ENCODE measurements around the gene BANF1. TPM values are rescaled to one million over a fixed set of nuclear protein-coding genes. Genes with fewer than 3 reads are reported as not detected.

Gene BANF1
- total and polyA plus RNA-seq, 12 donors, result 63.1 to 364 (median 193) TPM

DNA sequence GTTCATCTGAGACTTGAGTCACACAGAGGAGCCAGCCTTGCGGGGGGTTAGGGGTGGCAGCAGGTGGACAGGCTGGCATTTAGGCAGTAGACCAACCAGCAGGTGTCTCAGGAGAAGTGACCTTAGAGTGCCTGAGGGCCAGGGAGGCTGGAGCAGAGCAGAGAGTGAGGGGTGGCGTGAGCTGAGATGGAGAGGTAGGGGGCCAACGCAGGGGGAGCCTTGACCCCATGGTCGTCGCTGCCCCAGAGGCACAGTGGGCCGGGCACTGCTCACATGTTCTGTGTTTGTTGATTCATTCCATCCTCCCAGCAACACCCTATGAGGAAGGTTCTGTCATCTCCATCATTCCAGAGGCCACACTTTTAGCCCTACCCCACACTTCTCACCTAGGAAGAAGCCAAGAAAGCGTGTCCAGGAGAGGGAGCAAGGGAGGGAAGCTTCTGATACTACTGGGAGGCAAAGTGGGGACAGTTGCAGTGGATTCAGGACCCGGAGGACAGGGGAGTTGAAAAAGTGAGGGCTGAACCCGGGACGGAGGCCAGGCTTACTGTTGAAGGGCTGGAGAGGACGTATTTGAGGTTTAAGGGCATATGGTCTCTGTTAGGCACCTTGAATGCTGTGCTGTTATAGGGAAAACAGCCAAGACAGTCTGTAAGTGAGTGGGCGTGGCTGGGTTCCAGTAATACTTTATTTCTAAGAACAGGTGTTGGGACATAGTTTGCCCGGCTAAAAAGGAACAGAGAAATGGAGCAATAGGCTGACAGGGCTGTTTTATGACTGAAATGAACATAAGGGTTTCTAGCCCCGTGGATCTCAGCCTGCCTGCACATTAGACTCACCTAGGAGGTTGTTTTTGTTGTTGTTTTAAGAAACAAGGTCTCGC, 33.5 kb upstream of the BANF1 start:
- Histone ChIP-seq H3K4me3 (no peak overlapping the region), H3K36me3 (replicated peaks in 1 of 2) (peaks cover 0 to 64% of the 10 kb centered on the region in 2 donors), H3K27ac (no peak overlapping the region), H3K9me3 (replicated peaks in 1 of 3) (no peaks in the 10 kb centered on the region), H3K4me1 (replicated peaks in 1 of 2) (peaks cover 0 to 3% of the 10 kb centered on the region in 2 donors), H3K27me3 (no peaks in the 10 kb centered on the region)
- no peak for TF ChIP-seq POLR2A (IDR thresholded peaks at IDR 0.05)
- TF ChIP-seq, protein P1, sequence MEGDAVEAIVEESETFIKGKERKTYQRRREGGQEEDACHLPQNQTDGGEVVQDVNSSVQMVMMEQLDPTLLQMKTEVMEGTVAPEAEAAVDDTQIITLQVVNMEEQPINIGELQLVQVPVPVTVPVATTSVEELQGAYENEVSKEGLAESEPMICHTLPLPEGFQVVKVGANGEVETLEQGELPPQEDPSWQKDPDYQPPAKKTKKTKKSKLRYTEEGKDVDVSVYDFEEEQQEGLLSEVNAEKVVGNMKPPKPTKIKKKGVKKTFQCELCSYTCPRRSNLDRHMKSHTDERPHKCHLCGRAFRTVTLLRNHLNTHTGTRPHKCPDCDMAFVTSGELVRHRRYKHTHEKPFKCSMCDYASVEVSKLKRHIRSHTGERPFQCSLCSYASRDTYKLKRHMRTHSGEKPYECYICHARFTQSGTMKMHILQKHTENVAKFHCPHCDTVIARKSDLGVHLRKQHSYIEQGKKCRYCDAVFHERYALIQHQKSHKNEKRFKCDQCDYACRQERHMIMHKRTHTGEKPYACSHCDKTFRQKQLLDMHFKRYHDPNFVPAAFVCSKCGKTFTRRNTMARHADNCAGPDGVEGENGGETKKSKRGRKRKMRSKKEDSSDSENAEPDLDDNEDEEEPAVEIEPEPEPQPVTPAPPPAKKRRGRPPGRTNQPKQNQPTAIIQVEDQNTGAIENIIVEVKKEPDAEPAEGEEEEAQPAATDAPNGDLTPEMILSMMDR (IDR thresholded peaks at IDR 0.05), result no peak
- no peak for DNase-seq
- intact Hi-C loops (cut with DNase I), result no loop called here
- 82 to 88% (median 85%) methylated on average over 15 of the region's 15 CpGs for WGBS, 4 donors

DNA sequence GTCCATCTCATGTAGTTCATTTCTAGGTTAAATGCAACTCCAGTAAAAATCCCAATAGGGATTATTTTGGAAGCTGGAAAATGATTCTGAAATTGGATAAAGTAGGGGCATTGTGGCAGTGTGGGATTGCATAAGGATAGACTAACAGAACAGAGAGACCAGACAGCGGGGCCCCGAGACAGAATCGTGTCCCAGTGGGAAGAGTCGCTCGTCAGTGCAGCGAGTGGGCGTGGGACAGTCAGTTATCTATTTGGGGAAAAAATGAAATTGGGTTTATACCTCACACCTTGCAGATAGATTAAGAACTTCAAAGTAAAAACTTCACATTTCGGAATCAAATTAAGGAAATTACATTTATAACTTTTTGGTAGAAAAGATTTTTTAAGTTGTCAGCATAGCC, 30.2 kb upstream of the BANF1 start:
- H3K36me3 ChIP-seq (replicated peaks in 1 of 2), result peaks cover 0 to 41% of the 10 kb centered on the region in 2 donors
- H3K27ac ChIP-seq, result no peak overlapping the region
- DNase-seq, result no peak
- WGBS, 4 donors, result 94 to 97% (median 95%) methylated on average over 8 of the region's 8 CpGs
- H3K4me1 ChIP-seq (replicated peaks in 1 of 2), result no peaks in the 10 kb centered on the region
- TF ChIP-seq, protein P1 (IDR thresholded peaks at IDR 0.05), result no peak
- TF ChIP-seq POLR2A (IDR thresholded peaks at IDR 0.05), result no peak
- no peaks in the 10 kb centered on the region for H3K9me3 ChIP-seq (replicated peaks in 1 of 3)
- H3K4me3 ChIP-seq, result no peak overlapping the region
- intact Hi-C loops (cut with DNase I), result no loop called here
- no peaks in the 10 kb centered on the region for H3K27me3 ChIP-seq

DNA sequence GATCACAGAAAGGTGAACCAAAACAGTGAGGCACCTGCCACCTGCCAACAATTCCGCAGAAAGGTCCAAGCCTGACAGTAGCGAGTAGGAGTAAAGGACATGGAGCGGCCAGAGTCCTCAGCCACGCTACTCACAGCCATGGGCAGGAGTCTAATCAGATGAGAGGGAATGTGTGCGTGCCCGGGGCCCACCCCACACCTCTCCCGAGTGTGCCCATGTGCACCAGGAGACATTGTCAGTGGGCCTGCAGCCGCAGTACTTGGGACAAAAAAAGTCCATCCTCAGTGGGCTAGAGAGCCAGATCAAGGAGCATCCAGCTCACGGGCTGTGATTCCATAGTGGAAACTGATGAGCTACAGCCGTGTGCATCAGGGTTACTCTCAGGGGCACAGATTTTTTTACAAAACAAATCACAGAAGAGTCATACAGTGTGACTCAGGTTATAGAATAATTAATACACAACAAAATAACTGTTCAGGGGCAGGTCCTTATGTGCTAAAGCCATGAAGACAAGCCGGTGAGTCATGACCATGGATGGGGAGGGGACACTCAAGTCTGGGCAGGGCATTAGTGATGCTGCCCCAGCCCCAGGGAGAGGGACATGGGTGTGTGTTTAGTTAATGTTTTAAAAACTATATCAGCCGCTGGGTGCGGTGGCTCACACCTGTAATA, 28.7 kb upstream of the BANF1 start:
- Histone ChIP-seq H3K9me3 (replicated peaks in 1 of 3) (no peaks in the 10 kb centered on the region), H3K27ac (no peak overlapping the region), H3K36me3 (replicated peaks in 1 of 2) (peaks cover 0 to 41% of the 10 kb centered on the region in 2 donors), H3K27me3 (no peaks in the 10 kb centered on the region), H3K4me3 (no peak overlapping the region), H3K4me1 (replicated peaks in 1 of 2) (no peaks in the 10 kb centered on the region)
- DNase-seq, result no peak
- 86 to 93% (median 90%) methylated on average over 13 of the region's 13 CpGs for WGBS, 4 donors
- TF ChIP-seq POLR2A (IDR thresholded peaks at IDR 0.05), result no peak
- TF ChIP-seq, protein P1 (IDR thresholded peaks at IDR 0.05), result no peak
- intact Hi-C loops (cut with DNase I), result no loop called here

DNA sequence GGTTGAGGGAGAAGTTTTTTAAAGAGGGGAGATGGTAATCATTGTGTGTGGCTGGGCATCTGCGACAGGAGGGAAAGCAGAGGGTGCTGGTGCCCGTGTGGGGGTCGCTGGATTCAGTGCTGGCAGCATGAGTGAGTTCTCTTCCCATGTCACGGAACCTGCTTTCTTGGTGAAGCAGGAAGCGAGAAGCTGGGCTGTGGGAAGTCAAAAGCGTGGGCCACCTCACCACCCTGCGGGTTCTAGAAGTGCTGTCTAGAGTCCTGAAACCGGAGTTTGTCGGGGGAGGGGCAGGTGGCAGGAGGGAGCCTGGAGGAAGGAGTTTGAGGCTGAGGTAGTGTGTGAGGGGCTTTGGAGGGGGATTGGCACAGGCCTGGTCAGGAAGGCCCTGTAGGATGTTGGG, 26.5 kb upstream of the BANF1 start:
- Histone ChIP-seq H3K4me1 (replicated peaks in 1 of 2) (no peaks in the 10 kb centered on the region), H3K4me3 (no peak overlapping the region), H3K27ac (no peak overlapping the region), H3K27me3 (no peaks in the 10 kb centered on the region), H3K9me3 (replicated peaks in 1 of 3) (no peaks in the 10 kb centered on the region), H3K36me3 (replicated peaks in 1 of 2) (peaks cover 0 to 38% of the 10 kb centered on the region in 2 donors)
- no peak for DNase-seq
- 94 to 96% (median 94%) methylated on average over 9 of the region's 9 CpGs for WGBS, 4 donors
- intact Hi-C loops (cut with DNase I), result no loop called here
- TF ChIP-seq POLR2A (IDR thresholded peaks at IDR 0.05), result no peak
- TF ChIP-seq, protein P1 (IDR thresholded peaks at IDR 0.05), result no peak
